GM18868 (cell line): ENCODE data around the gene CDCP2.

Experiments
- ATAC-seq: cut with Tn5 transposase; IDR thresholded peaks from one replicate; pipeline ENCODE4 v1.9.1; 2021; ENCODE audit warnings: mild to moderate bottlenecking, moderate library complexity; ENCODE audit not compliant: unreplicated experiment

CDCP2 gene

DNA sequence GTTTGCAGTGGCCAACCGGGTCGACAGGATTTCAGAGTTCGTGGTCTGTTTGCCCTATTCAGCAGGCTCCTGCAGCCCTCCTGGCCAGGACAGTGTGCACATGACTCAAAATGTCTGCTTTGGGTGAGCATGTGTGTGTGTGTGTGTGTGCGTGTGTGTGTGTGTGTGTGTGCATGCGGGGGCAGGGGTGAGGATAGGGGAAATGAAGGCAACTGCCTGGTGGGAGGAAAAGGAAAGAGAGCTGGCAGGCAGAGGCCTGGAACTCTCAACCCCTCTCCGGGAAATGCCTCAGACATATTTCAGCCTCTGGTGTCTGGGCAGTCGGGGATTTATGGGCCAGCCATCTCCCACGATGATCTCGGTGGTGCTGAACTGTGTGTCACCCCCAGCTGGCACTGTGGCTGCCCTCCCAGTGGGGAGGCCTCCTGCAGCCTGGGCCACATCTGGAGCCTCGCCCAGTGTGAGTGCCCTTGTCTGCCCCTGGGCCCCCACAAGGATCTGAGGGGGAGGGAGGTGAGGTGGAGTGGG is 15.2 kb downstream of the CDCP2 start:
- ATAC-seq, result no peak

DNA sequence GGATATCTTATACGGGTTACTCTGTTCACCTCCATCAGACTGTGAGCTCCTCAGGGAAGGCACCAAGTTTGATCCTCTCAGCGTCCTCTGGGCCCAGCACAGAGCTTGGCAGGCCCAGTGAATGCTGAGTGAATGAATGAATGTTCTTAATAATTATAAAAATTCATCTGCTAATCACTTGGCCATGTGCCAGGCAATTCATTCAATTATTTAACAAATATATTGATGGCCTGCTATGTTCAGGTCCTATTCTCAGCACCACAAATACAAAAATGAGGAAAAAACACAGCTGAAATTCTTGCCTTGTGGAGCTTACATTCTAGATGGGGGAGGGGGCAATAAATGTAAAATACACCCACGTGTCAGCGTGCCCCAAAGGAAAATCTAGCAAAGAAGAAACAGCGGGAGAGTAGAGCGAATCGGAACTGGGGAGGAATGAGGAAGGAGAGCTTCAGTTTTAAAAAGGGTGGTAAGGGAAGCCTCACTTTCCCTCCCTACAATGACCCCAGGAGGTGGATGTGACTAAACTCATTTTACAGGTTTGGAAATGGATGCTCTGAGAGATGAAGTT is 15.8 kb downstream of the CDCP2 start:
- no peak for ATAC-seq

DNA sequence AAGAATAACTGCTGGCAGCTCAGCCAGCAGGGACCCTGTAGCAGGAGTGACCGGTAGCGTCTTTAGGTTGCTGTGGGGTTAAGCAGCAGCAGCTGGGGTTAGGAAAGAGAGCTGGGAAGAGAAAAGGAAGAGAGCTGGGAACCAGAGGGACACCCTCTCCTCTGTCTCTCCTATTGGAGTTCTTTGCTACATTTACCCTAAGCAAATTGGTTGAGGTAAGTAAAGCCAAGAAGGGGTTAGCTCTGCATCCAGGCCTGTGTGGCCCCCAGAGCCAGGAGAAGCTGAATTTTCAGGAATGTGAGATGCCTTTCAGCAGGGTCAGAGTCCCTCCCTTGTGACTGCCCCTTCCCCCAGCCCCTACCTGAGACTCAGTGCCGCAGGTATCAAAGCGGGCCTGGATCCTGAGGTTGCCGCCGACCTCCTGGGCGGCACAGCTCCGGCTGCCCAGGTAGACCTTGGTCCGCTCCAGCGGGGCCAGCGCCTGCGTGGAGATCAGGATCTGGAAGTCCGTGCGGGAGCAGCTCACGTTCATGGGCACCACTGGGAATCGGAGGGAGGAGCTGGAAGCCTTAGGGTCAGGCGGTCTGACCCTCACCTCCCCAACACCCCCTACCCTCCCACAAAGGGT is 16.4 kb downstream of the CDCP2 start:
- no peak for ATAC-seq

DNA sequence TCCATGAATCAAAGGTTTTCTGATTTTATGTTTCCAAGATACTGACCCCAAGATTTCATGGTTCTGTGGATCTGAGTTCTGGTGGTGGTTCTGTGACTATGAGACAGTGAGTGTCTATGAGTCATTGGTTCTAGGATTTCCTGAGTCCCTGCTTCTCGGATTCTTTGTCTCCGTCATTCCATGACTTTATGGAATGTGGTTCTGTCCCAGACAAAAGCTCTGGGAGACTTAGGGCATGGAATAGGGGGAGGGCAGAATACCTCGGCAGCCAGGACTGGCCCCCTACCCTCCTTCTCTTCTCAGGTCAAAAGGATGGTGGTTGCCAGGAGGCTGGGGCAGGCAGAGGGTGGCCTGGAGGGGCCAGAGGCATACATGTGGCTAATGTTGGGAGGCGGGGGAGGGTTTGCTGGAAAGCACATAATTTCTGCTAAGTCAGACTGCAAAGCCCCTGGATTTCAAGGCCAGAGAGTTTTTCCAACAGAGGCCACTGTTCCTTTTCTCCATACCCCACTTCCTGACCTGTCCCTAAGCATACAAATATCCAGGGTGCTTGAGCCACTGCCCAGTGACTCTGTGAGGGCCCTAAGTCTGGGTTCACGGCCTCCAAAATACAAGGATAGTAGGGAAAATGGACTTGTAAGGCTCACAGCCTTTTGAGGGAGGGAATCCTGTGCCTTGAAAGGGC is 17.2 kb downstream of the CDCP2 start:
- ATAC-seq, result no peak

DNA sequence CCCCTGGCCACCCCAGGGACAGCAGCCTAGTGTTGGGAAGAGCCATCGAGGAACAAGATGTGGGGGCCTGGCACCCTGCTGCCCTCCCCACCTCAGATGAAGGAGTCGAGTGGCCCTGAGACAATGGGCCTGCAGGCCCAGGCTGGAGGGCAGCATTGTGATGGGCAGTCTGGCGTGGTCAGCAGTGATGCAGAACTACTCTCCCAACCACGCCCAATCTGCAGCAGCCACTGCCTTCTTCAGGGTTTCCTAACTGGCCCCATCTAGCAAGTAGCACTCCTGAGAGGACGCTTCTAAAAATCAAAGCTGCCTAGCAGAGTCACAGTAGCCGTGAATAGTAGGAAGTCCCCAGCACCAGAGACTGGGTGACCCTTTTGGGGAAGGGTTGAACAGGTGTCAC is 18.5 kb downstream of the CDCP2 start:
- no peak for ATAC-seq

DNA sequence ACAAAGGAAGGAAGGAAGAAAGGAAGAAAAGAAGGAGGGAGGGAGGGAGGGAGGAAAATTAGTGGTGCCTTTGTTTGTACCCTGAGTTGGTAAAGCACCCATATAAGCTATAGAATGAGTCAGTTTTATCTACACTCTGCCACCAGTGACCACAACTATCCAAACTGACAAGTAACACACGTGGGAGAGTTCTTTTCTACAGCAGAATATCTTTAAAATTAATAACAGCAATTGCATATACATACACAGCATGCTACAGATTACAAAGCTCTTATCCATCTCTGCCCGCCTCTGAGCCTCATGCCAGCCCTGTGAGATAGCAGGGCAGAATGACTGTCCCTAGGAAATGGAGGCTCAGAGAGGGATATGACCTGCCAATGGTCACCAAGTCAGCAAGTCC is 20.3 kb downstream of the CDCP2 start:
- ATAC-seq, result no peak

DNA sequence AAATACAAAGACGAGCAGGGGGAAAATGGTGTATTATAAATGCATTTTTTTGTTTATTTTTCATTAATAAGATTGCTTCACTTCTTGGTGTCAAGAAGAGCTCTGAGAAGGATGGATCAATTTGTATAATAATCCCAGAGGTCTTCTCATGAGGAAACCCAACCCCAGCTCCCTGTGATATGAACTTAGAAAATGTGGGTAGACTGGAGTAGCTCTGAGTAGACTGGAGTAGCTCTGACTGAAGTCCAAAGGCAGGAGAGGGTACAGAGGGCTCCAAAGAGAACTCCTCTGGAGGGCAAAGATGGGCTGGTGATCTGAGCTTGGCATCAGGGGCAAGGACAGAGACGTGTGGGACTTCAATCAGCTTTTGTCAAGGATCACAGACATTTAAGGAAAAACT is 21.4 kb downstream of the CDCP2 start:
- ATAC-seq, result no peak

DNA sequence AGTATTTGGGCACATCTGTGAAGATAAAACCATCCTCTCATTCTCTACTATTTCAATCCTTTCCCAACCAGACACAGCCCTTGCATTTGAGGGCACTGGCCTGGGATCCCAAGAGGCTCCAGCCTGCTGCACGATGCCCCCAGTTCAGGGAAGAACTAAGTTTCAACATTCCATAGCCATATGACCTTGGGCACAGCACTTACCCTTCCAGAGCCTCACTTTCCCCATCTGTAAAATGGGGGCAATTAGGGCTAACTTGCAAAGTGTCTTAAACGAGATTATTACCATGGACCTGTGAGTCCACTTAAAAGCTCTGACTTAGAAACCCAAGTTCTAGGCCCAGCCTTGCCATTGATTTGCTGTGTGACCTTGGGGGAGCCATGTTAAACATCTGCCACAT is 22.9 kb downstream of the CDCP2 start:
- no peak for ATAC-seq

DNA sequence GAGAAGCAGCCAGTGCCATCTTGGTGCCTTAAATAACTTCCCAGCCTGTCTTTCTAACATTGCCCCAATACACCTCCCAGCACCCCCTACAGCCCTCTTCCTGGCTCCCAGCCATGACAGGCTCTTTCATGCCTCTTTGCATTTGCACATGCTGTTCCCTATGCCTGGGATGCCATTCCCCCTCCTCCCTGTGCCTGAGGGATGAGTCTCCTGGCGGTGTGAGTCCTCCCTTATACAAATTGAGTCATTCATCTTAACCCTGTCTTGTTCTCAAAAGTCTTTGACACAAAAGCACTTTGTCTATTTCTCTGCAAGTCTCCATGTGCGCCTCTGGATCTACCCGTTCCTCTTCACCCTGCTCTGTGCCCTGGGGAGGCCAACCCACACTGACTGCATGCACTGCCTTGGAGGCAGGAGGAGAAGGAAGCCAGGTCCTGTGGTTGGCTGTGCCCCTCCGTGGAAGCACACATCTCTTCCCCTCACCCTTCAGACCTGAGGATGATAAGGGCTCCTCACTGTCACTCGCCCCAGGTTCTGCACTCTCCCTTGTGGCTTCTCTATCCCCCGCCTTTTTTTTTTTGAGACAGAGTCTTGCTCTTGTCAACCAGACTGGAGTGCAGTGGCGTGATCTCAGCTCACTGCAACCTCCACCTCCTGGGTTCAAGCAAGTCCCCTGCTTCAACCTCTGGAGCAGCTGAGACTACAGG is 25.1 kb downstream of the CDCP2 start:
- no peak for ATAC-seq

DNA sequence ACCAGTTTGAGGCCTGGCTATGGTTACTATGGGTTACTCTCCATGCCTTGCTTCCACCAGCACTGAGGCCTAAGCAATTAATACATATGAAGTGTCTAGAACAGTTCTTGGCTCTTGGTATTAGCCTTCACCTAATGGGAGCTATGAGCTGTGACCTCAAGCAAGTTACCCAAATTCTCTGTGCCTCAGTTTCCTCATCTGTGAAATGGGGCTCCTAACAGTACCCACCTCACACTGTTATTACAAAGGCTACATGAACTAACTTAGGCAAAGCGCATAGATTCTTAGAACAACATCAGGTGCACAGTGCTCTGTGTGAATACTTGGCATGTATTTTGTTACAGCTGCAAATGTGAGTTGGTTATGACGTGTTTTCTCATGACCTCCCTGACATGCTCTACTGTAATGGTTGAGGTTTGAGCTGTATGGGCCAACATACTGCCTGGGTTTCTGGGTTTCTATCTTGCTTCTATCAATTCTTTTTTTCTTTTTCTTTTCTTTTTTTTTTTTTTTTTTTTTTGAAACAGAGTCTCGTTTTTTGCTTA is 26.5 kb downstream of the CDCP2 start:
- ATAC-seq, result no peak

DNA sequence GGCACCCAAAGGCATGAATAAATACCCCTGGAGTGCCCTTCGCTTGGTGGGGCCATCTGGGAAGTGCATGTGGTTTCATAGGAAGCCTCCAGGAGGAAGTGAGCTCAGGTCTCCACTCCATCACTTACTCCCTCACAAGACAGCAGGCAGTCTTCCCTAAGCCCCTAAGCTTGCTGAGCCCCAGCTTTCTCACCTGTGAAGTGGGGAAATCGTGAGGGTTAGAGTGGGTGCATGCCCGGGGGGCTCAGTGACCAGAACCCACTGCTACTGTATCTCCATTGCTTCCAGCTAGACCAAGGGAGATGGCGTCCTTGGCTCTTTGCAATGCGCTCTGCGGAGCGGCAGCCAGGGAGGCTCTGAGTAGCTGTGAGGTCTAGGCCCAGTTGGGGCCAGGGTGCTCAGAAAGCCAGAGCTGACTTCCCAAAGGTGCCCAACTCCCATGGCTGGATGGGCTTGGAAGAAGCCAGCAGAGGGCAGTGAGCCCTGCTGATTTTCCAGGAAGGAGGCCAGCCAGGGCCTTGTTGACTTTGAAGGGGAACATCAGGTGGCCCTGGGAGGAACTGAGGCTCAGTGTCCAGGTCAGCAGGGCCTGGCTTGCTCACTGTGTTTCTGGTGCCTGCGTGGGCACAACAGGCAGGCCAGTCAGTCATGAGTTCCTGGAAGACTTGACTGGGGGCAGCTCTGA is 27.3 kb downstream of the CDCP2 start:
- no peak for ATAC-seq

DNA sequence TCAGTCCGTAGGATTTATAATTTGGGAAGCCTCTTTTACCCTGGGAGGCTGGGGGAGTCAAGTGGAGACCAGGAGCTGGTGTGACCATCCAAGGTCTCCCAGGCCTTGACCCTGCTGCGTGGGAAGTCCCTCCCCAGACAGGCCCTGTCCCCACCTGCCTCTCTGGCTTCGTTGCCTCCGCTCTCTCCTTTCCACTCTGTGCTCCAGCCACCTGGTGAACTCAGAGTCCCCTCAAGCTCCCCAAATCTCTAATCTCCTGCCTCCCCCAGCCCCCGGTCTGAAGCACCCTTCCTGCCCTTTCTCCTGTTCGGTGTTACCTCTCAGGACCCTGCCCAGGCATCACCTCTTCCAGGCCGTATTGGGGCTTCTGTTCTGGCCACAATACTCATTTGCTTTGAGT is 27.9 kb downstream of the CDCP2 start:
- no peak for ATAC-seq

DNA sequence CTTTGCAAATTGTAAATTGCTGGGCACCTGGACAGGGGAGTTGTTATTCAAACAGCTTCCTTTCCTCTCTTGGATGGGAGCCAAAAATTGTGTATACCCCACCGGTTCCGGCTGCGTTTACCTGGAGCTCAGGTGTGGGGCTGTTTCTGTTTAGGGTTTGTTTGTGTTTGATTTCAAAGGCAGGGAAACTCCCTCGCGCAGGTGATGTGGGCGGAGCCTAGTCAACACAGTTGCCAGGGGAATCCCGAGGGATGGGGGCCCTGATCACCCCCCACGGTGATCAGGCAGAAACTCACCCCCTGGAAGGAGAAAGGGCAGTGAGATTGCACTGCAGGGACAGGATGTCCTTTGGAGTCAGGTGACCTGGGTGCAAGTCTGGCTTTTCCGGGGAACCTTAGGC is 28.3 kb downstream of the CDCP2 start:
- ATAC-seq, result no peak

DNA sequence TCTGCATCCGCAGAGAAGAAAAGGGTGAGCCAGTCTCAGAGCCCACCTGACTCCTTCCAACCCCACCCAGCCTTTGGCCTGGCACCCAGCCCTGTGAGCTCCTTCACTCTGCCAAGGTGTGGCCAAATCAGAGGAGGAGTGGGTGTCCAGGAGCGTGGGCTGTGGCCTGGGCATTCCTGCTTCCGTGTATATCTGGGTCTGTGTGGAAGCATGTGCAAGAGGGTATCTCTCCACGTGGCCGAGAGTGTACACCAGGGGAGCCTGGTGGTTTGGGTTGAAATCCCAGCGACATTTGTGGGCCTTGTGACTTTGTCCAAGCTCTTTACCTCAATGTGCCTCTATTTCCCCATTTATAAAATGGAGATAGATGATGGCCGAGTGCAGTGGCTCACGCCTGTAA is 29.8 kb downstream of the CDCP2 start:
- no peak for ATAC-seq

DNA sequence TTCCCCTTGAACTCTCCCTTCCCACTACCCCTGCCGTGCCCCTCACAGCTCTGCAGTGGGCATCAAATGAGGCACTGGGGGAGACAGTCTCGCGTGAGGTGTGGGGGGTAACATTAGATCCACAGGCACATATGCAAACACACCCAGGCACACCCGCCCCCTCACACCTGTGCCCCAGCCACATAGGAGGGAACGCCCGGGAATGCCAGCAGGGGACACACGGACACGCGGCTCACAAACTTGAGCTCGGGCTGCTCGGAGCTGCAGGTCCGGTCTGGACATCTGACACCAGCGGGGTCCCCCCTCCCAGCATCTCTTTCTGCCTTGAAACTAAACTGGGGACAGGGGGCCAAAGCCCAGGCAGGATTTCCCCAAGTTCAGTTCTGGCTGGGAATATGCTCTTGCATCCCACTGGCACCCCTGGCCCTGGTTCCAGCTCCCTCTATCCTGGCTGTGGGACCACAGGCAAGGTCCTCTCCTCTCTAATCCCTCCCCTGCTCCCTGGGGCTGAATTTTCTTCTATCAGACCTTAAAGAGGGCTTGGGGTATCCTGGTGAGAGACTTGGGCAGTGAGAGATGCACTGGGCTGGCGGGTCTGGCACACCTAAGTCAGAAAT is 30.6 kb downstream of the CDCP2 start:
- no peak for ATAC-seq

DNA sequence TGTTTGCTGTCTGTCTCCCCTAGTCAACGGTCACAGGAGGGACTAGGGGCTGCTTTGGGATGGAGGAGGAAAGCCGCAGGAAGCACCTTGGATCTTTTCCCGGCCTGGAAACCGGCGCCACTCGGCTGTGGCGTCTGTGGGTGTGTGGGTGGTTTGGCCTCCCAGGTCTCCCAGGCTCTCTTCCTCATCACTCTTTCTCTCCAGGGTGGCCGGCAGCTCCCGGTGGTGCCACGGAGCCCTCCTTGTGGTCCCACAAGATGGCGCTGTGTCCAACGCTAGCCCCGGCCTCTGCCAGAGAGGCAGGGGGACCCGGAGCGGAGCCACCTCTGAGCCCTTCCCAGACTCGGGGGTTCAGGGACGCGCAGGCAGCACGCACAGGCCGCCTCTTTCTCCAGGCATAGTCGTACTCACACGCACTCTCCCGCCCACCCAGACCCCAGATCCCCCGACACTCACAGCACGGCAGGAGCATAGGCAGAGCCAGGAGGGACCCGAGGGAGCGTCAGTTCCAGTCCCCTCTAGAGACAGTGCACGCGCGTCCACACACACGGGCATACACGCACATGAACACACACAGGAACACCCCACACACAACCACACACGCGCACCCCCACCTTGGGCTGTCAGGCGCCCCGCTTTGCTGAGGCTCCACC is 31.2 kb downstream of the CDCP2 start:
- ATAC-seq, result no peak

DNA sequence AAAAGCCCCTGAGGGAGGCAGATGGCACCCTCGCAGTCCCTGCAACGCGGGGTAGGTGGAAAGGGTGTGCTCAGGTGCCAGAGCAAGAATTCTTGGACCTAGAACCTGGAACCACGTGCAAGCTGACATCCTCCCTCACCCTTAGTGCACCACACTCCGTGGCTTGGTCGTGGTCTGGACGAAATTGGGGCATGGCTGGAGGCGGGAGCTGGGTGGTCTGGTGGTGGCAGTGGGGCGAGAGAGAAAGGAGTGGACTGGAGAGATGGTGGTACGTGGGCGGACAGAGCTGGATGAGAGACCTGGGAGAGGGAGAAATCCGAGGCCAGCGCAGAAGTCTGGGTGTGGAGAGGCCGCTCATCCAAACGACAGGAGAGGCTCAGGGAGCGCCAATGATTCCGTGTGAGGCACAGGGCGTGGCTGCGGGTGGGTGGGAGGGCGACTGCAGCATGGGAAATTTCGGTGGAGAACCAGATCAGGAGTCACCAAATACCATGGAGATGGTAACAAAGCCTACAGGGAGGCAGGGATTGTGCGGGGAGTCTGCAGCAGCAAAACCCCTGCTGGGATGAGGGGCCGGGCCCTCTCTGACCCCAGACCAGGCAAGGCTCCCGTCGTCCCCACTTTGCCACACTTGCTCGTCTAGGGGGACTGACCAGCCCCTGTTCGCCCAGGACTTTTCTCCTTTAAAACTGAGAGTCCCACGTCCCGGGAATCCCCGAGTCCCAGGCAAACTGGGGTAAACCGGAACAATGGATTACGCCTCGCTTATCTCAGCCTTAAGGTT is 31.9 kb downstream of the CDCP2 start:
- ATAC-seq, result no peak

DNA sequence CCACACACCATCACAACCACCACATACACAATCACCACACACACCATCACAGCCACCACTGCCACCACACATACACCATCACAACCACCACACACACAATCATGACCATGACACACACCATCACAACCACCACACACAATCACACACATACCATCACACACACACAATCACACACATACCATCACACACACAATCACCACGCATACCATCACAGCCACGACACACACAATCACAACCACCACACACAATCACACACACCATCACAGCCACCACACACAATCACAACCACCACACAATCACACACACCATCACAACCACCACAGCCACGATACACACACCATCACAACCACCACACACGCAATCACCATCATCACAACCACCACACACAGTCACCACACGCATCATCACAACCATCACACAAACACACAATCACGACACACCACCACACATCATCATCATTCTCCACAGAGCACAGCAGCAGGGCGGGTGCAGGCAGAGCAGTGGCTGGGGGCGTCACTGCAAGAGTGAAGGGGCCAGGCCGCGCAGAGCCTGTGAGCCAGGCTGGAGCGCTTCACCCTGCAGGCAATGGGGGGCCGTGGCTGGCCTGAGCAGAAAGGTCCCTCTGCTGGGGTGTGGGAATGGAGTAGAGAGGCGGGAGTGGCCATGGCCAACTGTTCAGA is 32.6 kb downstream of the CDCP2 start:
- ATAC-seq, result no peak

DNA sequence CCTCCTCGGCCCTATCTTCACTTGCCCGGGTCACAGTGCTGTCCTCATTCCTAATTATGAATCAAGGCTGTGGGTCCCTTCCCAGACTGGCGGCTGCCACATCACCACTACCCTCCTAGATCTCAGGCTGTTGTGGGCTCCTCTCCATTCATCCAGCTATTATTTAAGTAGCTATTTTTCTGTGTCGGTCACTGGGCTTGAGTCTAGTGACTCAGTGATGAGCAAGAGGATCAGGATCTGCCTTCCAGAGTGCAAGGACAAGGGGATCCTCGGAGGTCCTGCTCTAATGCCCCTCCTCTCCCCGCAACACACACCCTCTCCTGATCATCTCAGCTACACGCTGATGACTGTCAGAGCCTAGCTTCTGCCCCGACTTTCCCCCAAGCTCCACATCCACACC is 34.1 kb downstream of the CDCP2 start:
- ATAC-seq, result no peak
